HEK293 (cell line): ENCODE results near the gene CHID1.
A peak's percentile ranks its signal among the peaks of the same experiment; 100 is the strongest.

ENCODE experiments used
- CTCF ChIA-PET: fragments of 350-600 bp; formaldehyde crosslinking; extraction: SDS; loops from one replicate; lab custom pipeline; 2021; ENCODE audit warnings: antibody characterized with exemption; lab: Yijun Ruan, JAX
- POLR2A ChIA-PET: fragments of 300-600 bp; formaldehyde crosslinking; extraction: SDS; loops from one replicate; lab custom pipeline; 2020; ENCODE audit warnings: antibody characterized with exemption, inconsistent platforms; lab: Yijun Ruan, JAX
- H3K27ac ChIP-seq: fragments of 200-500 bp; sonication (Bioruptor generic); 2 replicates; pipeline ENCODE4 v1.5.1; 2014; ENCODE audit warnings: low read depth, low read length, control low read depth, inconsistent platforms; ENCODE audit errors: extremely low read depth
- H3K36me3 ChIP-seq, 2 experiments: fragments of 200-500 bp in 1 of 2; sonication (Bioruptor generic) in 1 of 2; 1 replicate in 1 of 2; 2 replicates in 1 of 2; pipeline ENCODE4 v1.5.1; 2014 to 2017; ENCODE audit warnings: inconsistent platforms in 2 of 2, low read length in 2 of 2; ENCODE audit not compliant: control insufficient read depth in 2 of 2, insufficient read depth in 1 of 2
- H3K4me1 ChIP-seq: fragments of 200-500 bp; sonication (Bioruptor generic); 2 replicates; pipeline ENCODE4 v1.5.1; 2014; ENCODE audit warnings: mild to moderate bottlenecking, low read length, inconsistent platforms; ENCODE audit not compliant: control insufficient read depth, insufficient read depth
- H3K4me3 ChIP-seq: 2 replicates; pipeline ENCODE4 v1.5.1; 2011; ENCODE audit warnings: low read depth, mild to moderate bottlenecking, control low read depth, low read length, moderate library complexity
- H3K9me3 ChIP-seq: fragments of 200-500 bp; sonication (Bioruptor generic); 2 replicates; pipeline ENCODE4 v1.5.1; 2014; ENCODE audit warnings: low read depth, low read length, inconsistent platforms; ENCODE audit not compliant: control insufficient read depth, insufficient read depth
- INSM2 ChIP-seq: fragments of 450-650 bp; formaldehyde crosslinking; IDR thresholded peaks from 2 replicates; pipeline ENCODE4 v1.5.1; 2016; ENCODE audit warnings: missing biosample characterization, missing genetic modification characterization
- KLF16 ChIP-seq: fragments of 450-650 bp; formaldehyde crosslinking; IDR thresholded peaks from 2 replicates; pipeline ENCODE4 v1.5.1; 2017; ENCODE audit warnings: missing biosample characterization, missing genetic modification characterization
- SETDB1 ChIP-seq: IDR thresholded peaks from one replicate; pipeline ENCODE4 v1.6.1; 2017; ENCODE audit warnings: mild to moderate bottlenecking, low read length, moderate library complexity, mixed read lengths; ENCODE audit not compliant: insufficient read length
- SP2 ChIP-seq: fragments of 450-650 bp; formaldehyde crosslinking; IDR thresholded peaks from 2 replicates; pipeline ENCODE4 v1.5.1; 2016; ENCODE audit warnings: missing biosample characterization, missing genetic modification characterization
- SP7 ChIP-seq: fragments of 450-650 bp; formaldehyde crosslinking; IDR thresholded peaks from 2 replicates; pipeline ENCODE4 v1.5.1; 2016; ENCODE audit warnings: missing biosample characterization, missing genetic modification characterization
- TCF7L2 ChIP-seq: IDR thresholded peaks from 2 replicates; pipeline ENCODE4 v1.6.1; 2011; ENCODE audit warnings: low read depth, mild to moderate bottlenecking, inconsistent platforms, low read length, moderate library complexity, borderline replicate concordance
- YY1 ChIP-seq: fragments of 450-650 bp; formaldehyde crosslinking; IDR thresholded peaks from 2 replicates; pipeline ENCODE4 v1.5.1; 2018; ENCODE audit warnings: missing biosample characterization, missing genetic modification characterization
- ZBTB48 ChIP-seq: fragments of 450-650 bp; formaldehyde crosslinking; IDR thresholded peaks from 2 replicates; pipeline ENCODE4 v1.5.1; 2016; ENCODE audit warnings: missing biosample characterization, missing genetic modification characterization
- ZBTB7A ChIP-seq: fragments of 450-650 bp; formaldehyde crosslinking; IDR thresholded peaks from 2 replicates; pipeline ENCODE4 v1.5.1; 2016; ENCODE audit warnings: low read depth, missing biosample characterization, missing genetic modification characterization
- ZNF132 ChIP-seq: fragments of 450-650 bp; formaldehyde crosslinking; IDR thresholded peaks from 2 replicates; pipeline ENCODE4 v1.5.1; 2017; ENCODE audit warnings: missing biosample characterization, missing genetic modification characterization, borderline replicate concordance
- ZNF302 ChIP-seq: fragments of 450-650 bp; formaldehyde crosslinking; IDR thresholded peaks from 2 replicates; pipeline ENCODE4 v1.5.1; 2016; ENCODE audit warnings: missing biosample characterization, missing genetic modification characterization, low read depth
- ZNF341 ChIP-seq: fragments of 450-650 bp; formaldehyde crosslinking; IDR thresholded peaks from 2 replicates; pipeline ENCODE4; 2016; ENCODE audit warnings: low read depth, missing biosample characterization, missing genetic modification characterization
- ZNF510 ChIP-seq: fragments of 450-650 bp; formaldehyde crosslinking; IDR thresholded peaks from 2 replicates; pipeline ENCODE4 v1.5.1; 2018; ENCODE audit warnings: mild to moderate bottlenecking, missing genetic modification characterization, missing biosample characterization; ENCODE audit not compliant: insufficient replicate concordance
- ZNF514 ChIP-seq: fragments of 450-650 bp; formaldehyde crosslinking; IDR thresholded peaks from 2 replicates; pipeline ENCODE4 v1.5.1; 2016; ENCODE audit warnings: missing biosample characterization, missing genetic modification characterization
- ZNF555 ChIP-seq: fragments of 450-650 bp; formaldehyde crosslinking; conservative IDR thresholded peaks from 2 replicates; pipeline ENCODE4 v1.5.1; 2017; ENCODE audit warnings: missing biosample characterization, mild to moderate bottlenecking, missing genetic modification characterization, inconsistent platforms
- ZNF571 ChIP-seq: fragments of 450-650 bp; formaldehyde crosslinking; IDR thresholded peaks from 2 replicates; pipeline ENCODE4 v1.5.0; 2017; ENCODE audit warnings: missing biosample characterization, missing genetic modification characterization
- ZNF596 ChIP-seq: fragments of 450-650 bp; IDR thresholded peaks from 2 replicates; pipeline ENCODE4 v1.5.0; 2018; ENCODE audit warnings: missing biosample characterization, mild to moderate bottlenecking, missing genetic modification characterization, moderate library complexity
- ZNF600 ChIP-seq: fragments of 450-650 bp; formaldehyde crosslinking; IDR thresholded peaks from 2 replicates; pipeline ENCODE4 v1.5.1; 2016; ENCODE audit warnings: missing biosample characterization, missing genetic modification characterization
- ZNF658 ChIP-seq: fragments of 450-650 bp; formaldehyde crosslinking; IDR thresholded peaks from 2 replicates; pipeline ENCODE4; 2016; ENCODE audit warnings: missing biosample characterization, missing genetic modification characterization
- ZNF76 ChIP-seq: fragments of 450-650 bp; formaldehyde crosslinking; IDR thresholded peaks from 2 replicates; pipeline ENCODE4; 2016; ENCODE audit warnings: low read depth, missing biosample characterization, missing genetic modification characterization, borderline replicate concordance
- ZNF785 ChIP-seq: fragments of 450-650 bp; formaldehyde crosslinking; IDR thresholded peaks from 2 replicates; pipeline ENCODE4 v1.5.1; 2016; ENCODE audit warnings: missing biosample characterization, missing genetic modification characterization
- TF ChIP-seq, protein P1 (sequence below): sonication (generic); formaldehyde crosslinking; IDR thresholded peaks from 2 replicates; pipeline ENCODE4 v1.8.1; 2022; ENCODE audit warnings: mild to moderate bottlenecking, moderate library complexity, missing genetic modification reagents
- TF ChIP-seq, protein P2 (sequence below): fragments of 450-650 bp; formaldehyde crosslinking; IDR thresholded peaks from 2 replicates; pipeline ENCODE4 v1.5.1; 2016; ENCODE audit warnings: missing biosample characterization, missing genetic modification characterization
- TF ChIP-seq, protein P3 (sequence below): fragments of 450-650 bp; formaldehyde crosslinking; IDR thresholded peaks from 2 replicates; pipeline ENCODE4 v1.5.1; 2017; ENCODE audit warnings: missing biosample characterization, missing genetic modification characterization
- TF ChIP-seq, protein P4 (sequence below): fragments of 450-650 bp; formaldehyde crosslinking; IDR thresholded peaks from 2 replicates; pipeline ENCODE4 v1.5.1; 2016; ENCODE audit warnings: missing biosample characterization, missing genetic modification characterization

Gene CHID1

GRCh38 chr11:827146-827896 lies 83.3 kb downstream of the CHID1 start:
- ChIA-PET POLR2A (interaction anchor here (1.0 to 15.0 kb wide), 4 partner anchors 9 to 37 kb away, joined by 3 to 202 read pairs (median 38); partner anchors contain the start of genes CEND1, PNPLA2, POLR2L and TSPAN4), CTCF (interaction anchor here (0.7 to 1.0 kb wide), 3 partner anchors 10 to 461 kb away, joined by 3 to 4 read pairs (median 3); no protein-coding TSS in a partner anchor)
- H3K36me3 ChIP-seq, result peaks cover 0 to 33% of the 10 kb centered on the region in 2 experiments; a peak in 2 of 3 replicates
- H3K4me1 ChIP-seq, result no peaks in the 10 kb centered on the region
- no peak overlapping the region for H3K27ac ChIP-seq
- peak overlapping the region; percentile 28 for H3K4me3 ChIP-seq
- no peaks in the 10 kb centered on the region for H3K9me3 ChIP-seq
- TF ChIP-seq ZNF514 (tag by site-specific recombination), result no peak
- peak; percentile 59; the same call in 1 of the 2 replicates for TF ChIP-seq SP7 (tag by site-specific recombination)
- no peak for TF ChIP-seq YY1 (tag by site-specific recombination)
- TF ChIP-seq TCF7L2, result no peak
- peak; percentile 56 for TF ChIP-seq ZNF341 (tag by site-specific recombination)
- TF ChIP-seq, protein P1, sequence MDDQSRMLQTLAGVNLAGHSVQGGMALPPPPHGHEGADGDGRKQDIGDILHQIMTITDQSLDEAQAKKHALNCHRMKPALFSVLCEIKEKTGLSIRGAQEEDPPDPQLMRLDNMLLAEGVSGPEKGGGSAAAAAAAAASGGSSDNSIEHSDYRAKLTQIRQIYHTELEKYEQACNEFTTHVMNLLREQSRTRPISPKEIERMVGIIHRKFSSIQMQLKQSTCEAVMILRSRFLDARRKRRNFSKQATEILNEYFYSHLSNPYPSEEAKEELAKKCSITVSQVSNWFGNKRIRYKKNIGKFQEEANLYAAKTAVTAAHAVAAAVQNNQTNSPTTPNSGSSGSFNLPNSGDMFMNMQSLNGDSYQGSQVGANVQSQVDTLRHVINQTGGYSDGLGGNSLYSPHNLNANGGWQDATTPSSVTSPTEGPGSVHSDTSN (CRISPR knock-in tag), result 0 out of 2 replicates have a peak, but pooled peaks have one; percentile 59
- TF ChIP-seq ZNF132, result no peak
- TF ChIP-seq ZBTB48 (tag by site-specific recombination), result peak; percentile 70; the same call in 1 of the 2 replicates
- TF ChIP-seq ZNF555 (tag by site-specific recombination), result no peak
- no peak for TF ChIP-seq ZNF302
- TF ChIP-seq ZNF658, result no peak
- TF ChIP-seq, protein P2, sequence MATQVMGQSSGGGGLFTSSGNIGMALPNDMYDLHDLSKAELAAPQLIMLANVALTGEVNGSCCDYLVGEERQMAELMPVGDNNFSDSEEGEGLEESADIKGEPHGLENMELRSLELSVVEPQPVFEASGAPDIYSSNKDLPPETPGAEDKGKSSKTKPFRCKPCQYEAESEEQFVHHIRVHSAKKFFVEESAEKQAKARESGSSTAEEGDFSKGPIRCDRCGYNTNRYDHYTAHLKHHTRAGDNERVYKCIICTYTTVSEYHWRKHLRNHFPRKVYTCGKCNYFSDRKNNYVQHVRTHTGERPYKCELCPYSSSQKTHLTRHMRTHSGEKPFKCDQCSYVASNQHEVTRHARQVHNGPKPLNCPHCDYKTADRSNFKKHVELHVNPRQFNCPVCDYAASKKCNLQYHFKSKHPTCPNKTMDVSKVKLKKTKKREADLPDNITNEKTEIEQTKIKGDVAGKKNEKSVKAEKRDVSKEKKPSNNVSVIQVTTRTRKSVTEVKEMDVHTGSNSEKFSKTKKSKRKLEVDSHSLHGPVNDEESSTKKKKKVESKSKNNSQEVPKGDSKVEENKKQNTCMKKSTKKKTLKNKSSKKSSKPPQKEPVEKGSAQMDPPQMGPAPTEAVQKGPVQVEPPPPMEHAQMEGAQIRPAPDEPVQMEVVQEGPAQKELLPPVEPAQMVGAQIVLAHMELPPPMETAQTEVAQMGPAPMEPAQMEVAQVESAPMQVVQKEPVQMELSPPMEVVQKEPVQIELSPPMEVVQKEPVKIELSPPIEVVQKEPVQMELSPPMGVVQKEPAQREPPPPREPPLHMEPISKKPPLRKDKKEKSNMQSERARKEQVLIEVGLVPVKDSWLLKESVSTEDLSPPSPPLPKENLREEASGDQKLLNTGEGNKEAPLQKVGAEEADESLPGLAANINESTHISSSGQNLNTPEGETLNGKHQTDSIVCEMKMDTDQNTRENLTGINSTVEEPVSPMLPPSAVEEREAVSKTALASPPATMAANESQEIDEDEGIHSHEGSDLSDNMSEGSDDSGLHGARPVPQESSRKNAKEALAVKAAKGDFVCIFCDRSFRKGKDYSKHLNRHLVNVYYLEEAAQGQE (tag by site-specific recombination), result no peak
- TF ChIP-seq INSM2 (tag by site-specific recombination), result no peak
- TF ChIP-seq SETDB1, result no peak
- TF ChIP-seq KLF16, result no peak
- TF ChIP-seq ZBTB7A (tag by site-specific recombination), result no peak
- TF ChIP-seq, protein P3, sequence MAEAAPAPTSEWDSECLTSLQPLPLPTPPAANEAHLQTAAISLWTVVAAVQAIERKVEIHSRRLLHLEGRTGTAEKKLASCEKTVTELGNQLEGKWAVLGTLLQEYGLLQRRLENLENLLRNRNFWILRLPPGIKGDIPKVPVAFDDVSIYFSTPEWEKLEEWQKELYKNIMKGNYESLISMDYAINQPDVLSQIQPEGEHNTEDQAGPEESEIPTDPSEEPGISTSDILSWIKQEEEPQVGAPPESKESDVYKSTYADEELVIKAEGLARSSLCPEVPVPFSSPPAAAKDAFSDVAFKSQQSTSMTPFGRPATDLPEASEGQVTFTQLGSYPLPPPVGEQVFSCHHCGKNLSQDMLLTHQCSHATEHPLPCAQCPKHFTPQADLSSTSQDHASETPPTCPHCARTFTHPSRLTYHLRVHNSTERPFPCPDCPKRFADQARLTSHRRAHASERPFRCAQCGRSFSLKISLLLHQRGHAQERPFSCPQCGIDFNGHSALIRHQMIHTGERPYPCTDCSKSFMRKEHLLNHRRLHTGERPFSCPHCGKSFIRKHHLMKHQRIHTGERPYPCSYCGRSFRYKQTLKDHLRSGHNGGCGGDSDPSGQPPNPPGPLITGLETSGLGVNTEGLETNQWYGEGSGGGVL (tag by site-specific recombination), result peak; percentile 93
- TF ChIP-seq ZNF571, result no peak
- TF ChIP-seq ZNF785, result no peak
- peak; percentile 12; the same call in 1 of the 2 replicates for TF ChIP-seq ZNF76 (tag by site-specific recombination)
- TF ChIP-seq SP2 (tag by site-specific recombination), result peak; percentile 78
- TF ChIP-seq ZNF596 (tag by site-specific recombination), result no peak
- peak; percentile 87 for TF ChIP-seq ZNF600 (tag by site-specific recombination)
- TF ChIP-seq, protein P4, sequence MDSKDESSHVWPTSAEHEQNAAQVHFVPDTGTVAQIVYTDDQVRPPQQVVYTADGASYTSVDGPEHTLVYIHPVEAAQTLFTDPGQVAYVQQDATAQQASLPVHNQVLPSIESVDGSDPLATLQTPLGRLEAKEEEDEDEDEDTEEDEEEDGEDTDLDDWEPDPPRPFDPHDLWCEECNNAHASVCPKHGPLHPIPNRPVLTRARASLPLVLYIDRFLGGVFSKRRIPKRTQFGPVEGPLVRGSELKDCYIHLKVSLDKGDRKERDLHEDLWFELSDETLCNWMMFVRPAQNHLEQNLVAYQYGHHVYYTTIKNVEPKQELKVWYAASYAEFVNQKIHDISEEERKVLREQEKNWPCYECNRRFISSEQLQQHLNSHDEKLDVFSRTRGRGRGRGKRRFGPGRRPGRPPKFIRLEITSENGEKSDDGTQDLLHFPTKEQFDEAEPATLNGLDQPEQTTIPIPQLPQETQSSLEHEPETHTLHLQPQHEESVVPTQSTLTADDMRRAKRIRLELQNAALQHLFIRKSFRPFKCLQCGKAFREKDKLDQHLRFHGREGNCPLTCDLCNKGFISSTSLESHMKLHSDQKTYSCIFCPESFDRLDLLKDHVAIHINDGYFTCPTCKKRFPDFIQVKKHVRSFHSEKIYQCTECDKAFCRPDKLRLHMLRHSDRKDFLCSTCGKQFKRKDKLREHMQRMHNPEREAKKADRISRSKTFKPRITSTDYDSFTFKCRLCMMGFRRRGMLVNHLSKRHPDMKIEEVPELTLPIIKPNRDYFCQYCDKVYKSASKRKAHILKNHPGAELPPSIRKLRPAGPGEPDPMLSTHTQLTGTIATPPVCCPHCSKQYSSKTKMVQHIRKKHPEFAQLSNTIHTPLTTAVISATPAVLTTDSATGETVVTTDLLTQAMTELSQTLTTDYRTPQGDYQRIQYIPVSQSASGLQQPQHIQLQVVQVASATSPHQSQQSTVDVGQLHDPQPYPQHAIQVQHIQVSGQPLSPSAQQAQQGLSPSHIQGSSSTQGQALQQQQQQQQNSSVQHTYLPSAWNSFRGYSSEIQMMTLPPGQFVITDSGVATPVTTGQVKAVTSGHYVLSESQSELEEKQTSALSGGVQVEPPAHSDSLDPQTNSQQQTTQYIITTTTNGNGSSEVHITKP (tag by site-specific recombination), result peak; percentile 30; the same call in 1 of the 2 replicates
- TF ChIP-seq ZNF510, result no peak
